ENCODE results near the gene COL25A1. TPM values are rescaled to one million over a fixed set of nuclear protein-coding genes. Genes with fewer than 3 reads are reported as not detected.

Gene COL25A1
- total RNA-seq, 1 donor from 2014 or later = 5.6 TPM

- TF ChIP-seq CTCF (IDR thresholded peaks at IDR 0.05) = no peak
- H3K4me3 ChIP-seq = no peak overlapping the region
- intact Hi-C loops (cut with DNase I) = no loop called here
- no peak overlapping the region for H3K27ac ChIP-seq
- H3K9me3 ChIP-seq = no peaks in the 10 kb centered on the region
- no peaks in the 10 kb centered on the region for H3K4me1 ChIP-seq
- no peak for DNase-seq (ENCODE audit: low spot score in 2 of 2)
- H3K36me3 ChIP-seq = no peaks in the 10 kb centered on the region
- H3K27me3 ChIP-seq = no peaks in the 10 kb centered on the region
Measured at GRCh38 chr4:109051054-109051453, 251.4 kb downstream of the COL25A1 start.

- no peak for TF ChIP-seq CTCF (IDR thresholded peaks at IDR 0.05)
- H3K9me3 ChIP-seq = no peaks in the 10 kb centered on the region
Measured at GRCh38 chr4:109049926-109050325, 252.5 kb downstream of the COL25A1 start.

GRCh38 chr4:109046471-109047201 lies 255.8 kb downstream of the COL25A1 start:
- intact Hi-C loops (cut with DNase I) = no loop called here
- no peaks in the 10 kb centered on the region for H3K4me1 ChIP-seq
- no peak for TF ChIP-seq CTCF (IDR thresholded peaks at IDR 0.05)
- no peaks in the 10 kb centered on the region for H3K9me3 ChIP-seq
- no peak overlapping the region for H3K27ac ChIP-seq
- no peak for DNase-seq (ENCODE audit: low spot score in 2 of 2)
- H3K36me3 ChIP-seq = no peaks in the 10 kb centered on the region
- H3K4me3 ChIP-seq = peak overlapping the region; percentile 40 to 44
- no peaks in the 10 kb centered on the region for H3K27me3 ChIP-seq

More at GRCh38 chr4:109049926-109050325, 252.5 kb downstream of the COL25A1 start:
- Histone ChIP-seq H3K27me3 (no peaks in the 10 kb centered on the region), H3K4me3 (no peak overlapping the region), H3K4me1 (no peaks in the 10 kb centered on the region), H3K36me3 (no peaks in the 10 kb centered on the region), H3K27ac (no peak overlapping the region)
- intact Hi-C loops (cut with DNase I) = no loop called here
- DNase-seq (ENCODE audit: low spot score in 2 of 2) = no peak

- intact Hi-C loops (cut with DNase I) = no loop called here
- DNase-seq (ENCODE audit: low spot score in 2 of 2) = no peak
- Histone ChIP-seq H3K4me1 (no peaks in the 10 kb centered on the region), H3K4me3 (no peak overlapping the region), H3K9me3 (no peaks in the 10 kb centered on the region), H3K27ac (no peak overlapping the region), H3K36me3 (no peaks in the 10 kb centered on the region), H3K27me3 (no peaks in the 10 kb centered on the region)
- no peak for TF ChIP-seq CTCF (IDR thresholded peaks at IDR 0.05)
Measured at GRCh38 chr4:109044431-109044830, 258.0 kb downstream of the COL25A1 start.

GRCh38 chr4:109043286-109043685 lies 259.2 kb downstream of the COL25A1 start:
- no peak overlapping the region for H3K4me3 ChIP-seq
- H3K36me3 ChIP-seq = no peaks in the 10 kb centered on the region
- TF ChIP-seq CTCF (IDR thresholded peaks at IDR 0.05) = no peak
- no peaks in the 10 kb centered on the region for H3K27me3 ChIP-seq
- intact Hi-C loops (cut with DNase I) = no loop called here
- no peaks in the 10 kb centered on the region for H3K4me1 ChIP-seq
- H3K27ac ChIP-seq = no peak overlapping the region
- DNase-seq (ENCODE audit: low spot score in 2 of 2) = no peak
- no peaks in the 10 kb centered on the region for H3K9me3 ChIP-seq

Data from ascending aorta (tissue), 2 donors.